ENCODE data around the gene CASS4. TPM values are rescaled to one million over a fixed set of nuclear protein-coding genes. Genes with fewer than 3 reads are reported as not detected.

CASS4 gene
- polyA plus RNA-seq, 1 donor from 2014 or later = 0.56 TPM

DNA sequence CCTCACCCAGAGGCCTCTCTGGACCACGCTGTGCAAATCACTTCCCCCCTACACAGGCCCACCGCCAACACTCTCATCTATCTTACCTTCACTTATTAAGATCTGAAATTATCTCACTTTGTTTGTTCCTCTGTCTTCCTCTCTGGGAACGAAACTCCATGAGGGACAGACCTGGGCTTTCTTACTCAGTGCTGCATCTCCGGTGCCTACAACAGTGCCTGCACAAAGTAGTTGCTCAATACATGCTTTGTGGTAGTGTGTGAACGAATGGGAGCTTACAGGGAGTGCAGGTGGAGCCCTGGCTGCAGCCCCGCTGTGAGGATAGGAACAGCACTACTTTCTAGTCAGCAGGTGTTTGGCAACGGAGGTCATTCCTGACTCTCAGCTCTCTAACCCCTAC is 5.3 kb downstream of the CASS4 start:
- no peaks in the 10 kb centered on the region for H3K79me2 ChIP-seq (replicated peaks; ENCODE audit: insufficient read depth, low read length)
- H4K20me1 ChIP-seq (ENCODE audit: insufficient read depth) = no peaks in the 10 kb centered on the region
- H3K27ac ChIP-seq (ENCODE audit: low read length) = no peak overlapping the region
- H3K4me3 ChIP-seq (ENCODE audit: low read length) = no peak overlapping the region
- H3K36me3 ChIP-seq (ENCODE audit: insufficient read depth, low read length) = no peaks in the 10 kb centered on the region
- TF ChIP-seq POLR2AphosphoS5 (IDR thresholded peaks at IDR 0.05) (no peak), EP300 (conservative IDR thresholded peaks at IDR 0.05; ENCODE audit: poor library complexity, severe bottlenecking) (no peak), EZH2 (IDR thresholded peaks at IDR 0.05; ENCODE audit: borderline replicate concordance, insufficient read depth, low read length, poor library complexity, severe bottlenecking) (no peak), RAD21 (conservative IDR thresholded peaks at IDR 0.05) (no peak), TAF1 (IDR thresholded peaks at IDR 0.05; ENCODE audit: low read depth) (no peak)
- TF ChIP-seq, protein P1, sequence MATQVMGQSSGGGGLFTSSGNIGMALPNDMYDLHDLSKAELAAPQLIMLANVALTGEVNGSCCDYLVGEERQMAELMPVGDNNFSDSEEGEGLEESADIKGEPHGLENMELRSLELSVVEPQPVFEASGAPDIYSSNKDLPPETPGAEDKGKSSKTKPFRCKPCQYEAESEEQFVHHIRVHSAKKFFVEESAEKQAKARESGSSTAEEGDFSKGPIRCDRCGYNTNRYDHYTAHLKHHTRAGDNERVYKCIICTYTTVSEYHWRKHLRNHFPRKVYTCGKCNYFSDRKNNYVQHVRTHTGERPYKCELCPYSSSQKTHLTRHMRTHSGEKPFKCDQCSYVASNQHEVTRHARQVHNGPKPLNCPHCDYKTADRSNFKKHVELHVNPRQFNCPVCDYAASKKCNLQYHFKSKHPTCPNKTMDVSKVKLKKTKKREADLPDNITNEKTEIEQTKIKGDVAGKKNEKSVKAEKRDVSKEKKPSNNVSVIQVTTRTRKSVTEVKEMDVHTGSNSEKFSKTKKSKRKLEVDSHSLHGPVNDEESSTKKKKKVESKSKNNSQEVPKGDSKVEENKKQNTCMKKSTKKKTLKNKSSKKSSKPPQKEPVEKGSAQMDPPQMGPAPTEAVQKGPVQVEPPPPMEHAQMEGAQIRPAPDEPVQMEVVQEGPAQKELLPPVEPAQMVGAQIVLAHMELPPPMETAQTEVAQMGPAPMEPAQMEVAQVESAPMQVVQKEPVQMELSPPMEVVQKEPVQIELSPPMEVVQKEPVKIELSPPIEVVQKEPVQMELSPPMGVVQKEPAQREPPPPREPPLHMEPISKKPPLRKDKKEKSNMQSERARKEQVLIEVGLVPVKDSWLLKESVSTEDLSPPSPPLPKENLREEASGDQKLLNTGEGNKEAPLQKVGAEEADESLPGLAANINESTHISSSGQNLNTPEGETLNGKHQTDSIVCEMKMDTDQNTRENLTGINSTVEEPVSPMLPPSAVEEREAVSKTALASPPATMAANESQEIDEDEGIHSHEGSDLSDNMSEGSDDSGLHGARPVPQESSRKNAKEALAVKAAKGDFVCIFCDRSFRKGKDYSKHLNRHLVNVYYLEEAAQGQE (IDR thresholded peaks at IDR 0.05; ENCODE audit: borderline replicate concordance) = no peak
- TF ChIP-seq, protein P2, sequence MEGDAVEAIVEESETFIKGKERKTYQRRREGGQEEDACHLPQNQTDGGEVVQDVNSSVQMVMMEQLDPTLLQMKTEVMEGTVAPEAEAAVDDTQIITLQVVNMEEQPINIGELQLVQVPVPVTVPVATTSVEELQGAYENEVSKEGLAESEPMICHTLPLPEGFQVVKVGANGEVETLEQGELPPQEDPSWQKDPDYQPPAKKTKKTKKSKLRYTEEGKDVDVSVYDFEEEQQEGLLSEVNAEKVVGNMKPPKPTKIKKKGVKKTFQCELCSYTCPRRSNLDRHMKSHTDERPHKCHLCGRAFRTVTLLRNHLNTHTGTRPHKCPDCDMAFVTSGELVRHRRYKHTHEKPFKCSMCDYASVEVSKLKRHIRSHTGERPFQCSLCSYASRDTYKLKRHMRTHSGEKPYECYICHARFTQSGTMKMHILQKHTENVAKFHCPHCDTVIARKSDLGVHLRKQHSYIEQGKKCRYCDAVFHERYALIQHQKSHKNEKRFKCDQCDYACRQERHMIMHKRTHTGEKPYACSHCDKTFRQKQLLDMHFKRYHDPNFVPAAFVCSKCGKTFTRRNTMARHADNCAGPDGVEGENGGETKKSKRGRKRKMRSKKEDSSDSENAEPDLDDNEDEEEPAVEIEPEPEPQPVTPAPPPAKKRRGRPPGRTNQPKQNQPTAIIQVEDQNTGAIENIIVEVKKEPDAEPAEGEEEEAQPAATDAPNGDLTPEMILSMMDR (IDR thresholded peaks at IDR 0.05; ENCODE audit: poor library complexity, severe bottlenecking) = no peak
- H2AFZ ChIP-seq (ENCODE audit: low read depth, low read length) = no peak overlapping the region
- no peaks in the 10 kb centered on the region for H3K9me3 ChIP-seq (ENCODE audit: low read length)
- H3K27me3 ChIP-seq (ENCODE audit: insufficient read depth, low read depth, low read length) = no peaks in the 10 kb centered on the region
- H3K9ac ChIP-seq (ENCODE audit: low read length) = no peak overlapping the region
- H3K4me2 ChIP-seq (ENCODE audit: low read length) = no peak overlapping the region
- H3F3A ChIP-seq (ENCODE audit: insufficient read depth, low read length, poor library complexity, severe bottlenecking) = no peaks in the 10 kb centered on the region
- H3K9me2 ChIP-seq (ENCODE audit: insufficient read depth, low read length) = no peaks in the 10 kb centered on the region

DNA sequence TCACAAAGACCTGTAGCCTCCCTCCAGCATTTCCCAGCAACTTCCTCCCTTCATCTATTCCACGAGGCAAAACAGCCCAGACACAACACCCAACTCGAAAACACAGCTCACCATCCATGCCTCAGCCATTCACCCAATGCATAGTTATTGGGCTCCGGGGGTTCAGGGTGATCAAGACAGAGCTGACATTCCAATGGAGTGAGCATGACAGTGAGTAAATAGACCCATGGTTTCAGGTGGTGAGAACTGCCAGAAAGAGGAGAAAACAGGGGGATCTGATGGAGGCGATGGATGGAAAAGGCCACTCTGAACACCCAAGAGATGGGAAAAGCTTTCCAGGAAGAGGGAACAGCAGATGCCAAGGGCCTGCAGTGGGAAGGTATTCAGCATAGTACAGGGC is 5.9 kb downstream of the CASS4 start:
- H3K9me3 ChIP-seq (ENCODE audit: low read length) = no peaks in the 10 kb centered on the region
- no peaks in the 10 kb centered on the region for H3K36me3 ChIP-seq (ENCODE audit: insufficient read depth, low read length)
- no peaks in the 10 kb centered on the region for H4K20me1 ChIP-seq (ENCODE audit: insufficient read depth)
- no peak overlapping the region for H3K9ac ChIP-seq (ENCODE audit: low read length)
- H3F3A ChIP-seq (ENCODE audit: insufficient read depth, low read length, poor library complexity, severe bottlenecking) = no peaks in the 10 kb centered on the region
- no peak overlapping the region for H3K4me3 ChIP-seq (ENCODE audit: low read length)
- no peak overlapping the region for H3K27ac ChIP-seq (ENCODE audit: low read length)
- H3K4me2 ChIP-seq (ENCODE audit: low read length) = no peak overlapping the region
- no peak for TF ChIP-seq RAD21 (conservative IDR thresholded peaks at IDR 0.05)
- TF ChIP-seq POLR2AphosphoS5 (IDR thresholded peaks at IDR 0.05) = no peak
- TF ChIP-seq SMC3 (conservative IDR thresholded peaks at IDR 0.05; ENCODE audit: poor library complexity) = no peak
- TF ChIP-seq EZH2 (IDR thresholded peaks at IDR 0.05; ENCODE audit: borderline replicate concordance, insufficient read depth, low read length, poor library complexity, severe bottlenecking) = no peak
- no peak overlapping the region for H2AFZ ChIP-seq (ENCODE audit: low read depth, low read length)
- no peaks in the 10 kb centered on the region for H3K27me3 ChIP-seq (ENCODE audit: insufficient read depth, low read depth, low read length)
- no peaks in the 10 kb centered on the region for H3K79me2 ChIP-seq (replicated peaks; ENCODE audit: insufficient read depth, low read length)
- H3K9me2 ChIP-seq (ENCODE audit: insufficient read depth, low read length) = no peaks in the 10 kb centered on the region

DNA sequence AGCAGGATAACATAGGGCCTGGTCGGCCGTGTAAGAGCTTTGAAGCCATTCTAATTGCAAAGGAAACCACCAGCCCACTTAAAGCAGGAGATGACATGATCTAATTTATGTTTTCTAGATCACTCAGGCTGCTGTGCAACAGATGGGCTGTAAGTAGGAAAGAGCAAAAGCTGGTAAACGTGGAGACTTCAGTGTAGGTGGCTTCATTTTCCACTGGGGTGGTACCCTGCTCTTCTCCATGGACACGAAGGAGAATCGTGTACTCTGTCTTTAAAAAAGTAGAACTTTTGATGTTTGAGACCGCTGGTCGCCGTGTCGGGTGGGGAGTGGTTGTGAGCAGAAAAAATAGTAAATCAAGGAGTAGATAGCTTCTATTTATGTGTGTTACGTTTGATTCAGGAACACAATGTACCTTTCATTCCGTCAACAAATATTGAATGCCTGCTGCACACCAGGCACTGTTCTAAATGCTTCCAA is 6.4 kb downstream of the CASS4 start:
- Histone ChIP-seq H4K20me1 (ENCODE audit: insufficient read depth) (no peaks in the 10 kb centered on the region), H3K4me2 (ENCODE audit: low read length) (no peak overlapping the region), H3K9ac (ENCODE audit: low read length) (no peak overlapping the region), H3K79me2 (replicated peaks; ENCODE audit: insufficient read depth, low read length) (no peaks in the 10 kb centered on the region), H3K9me2 (ENCODE audit: insufficient read depth, low read length) (no peaks in the 10 kb centered on the region), H3K27ac (ENCODE audit: low read length) (no peak overlapping the region), H3F3A (ENCODE audit: insufficient read depth, low read length, poor library complexity, severe bottlenecking) (no peaks in the 10 kb centered on the region), H3K36me3 (ENCODE audit: insufficient read depth, low read length) (no peaks in the 10 kb centered on the region), H3K4me3 (ENCODE audit: low read length) (no peak overlapping the region), H2AFZ (ENCODE audit: low read depth, low read length) (no peak overlapping the region), H3K27me3 (ENCODE audit: insufficient read depth, low read depth, low read length) (no peaks in the 10 kb centered on the region), H3K9me3 (ENCODE audit: low read length) (no peaks in the 10 kb centered on the region)
- no peak for TF ChIP-seq EP300 (conservative IDR thresholded peaks at IDR 0.05; ENCODE audit: poor library complexity, severe bottlenecking)
- TF ChIP-seq, protein P2 (IDR thresholded peaks at IDR 0.05; ENCODE audit: poor library complexity, severe bottlenecking) = no peak
- TF ChIP-seq RAD21 (conservative IDR thresholded peaks at IDR 0.05) = no peak
- no peak for TF ChIP-seq SMC3 (conservative IDR thresholded peaks at IDR 0.05; ENCODE audit: poor library complexity)
- no peak for TF ChIP-seq EZH2 (IDR thresholded peaks at IDR 0.05; ENCODE audit: borderline replicate concordance, insufficient read depth, low read length, poor library complexity, severe bottlenecking)
- TF ChIP-seq MXI1 (conservative IDR thresholded peaks at IDR 0.05; ENCODE audit: poor library complexity, severe bottlenecking) = no peak
- TF ChIP-seq TAF1 (IDR thresholded peaks at IDR 0.05; ENCODE audit: low read depth) = no peak
- TF ChIP-seq, protein P1 (IDR thresholded peaks at IDR 0.05; ENCODE audit: borderline replicate concordance) = no peak
- no peak for TF ChIP-seq POLR2AphosphoS5 (IDR thresholded peaks at IDR 0.05)

Measured in neural cell (in vitro differentiated cells).